ENCODE results near the gene MS4A15.

GRCh38 chr11:60785806-60786361, 29.2 kb downstream of the MS4A15 start:
- no peak for TF ChIP-seq CTCF (IDR thresholded peaks at IDR 0.05; ENCODE audit: insufficient read depth, low read length)
- TF ChIP-seq REST (IDR thresholded peaks at IDR 0.05; ENCODE audit: insufficient replicate concordance, low read depth) = no peak
- TF ChIP-seq POLR2AphosphoS5 (IDR thresholded peaks at IDR 0.05; ENCODE audit: low read depth) = no peak
- TF ChIP-seq GABPA (IDR thresholded peaks at IDR 0.05; ENCODE audit: low read depth) = no peak
